Activated naive CD4-positive, alpha-beta T cell treated with anti-CD3 and anti-CD28 coated beads, Interleukin-2, amount 50 U/mL, for 72 hours (primary cell): ENCODE data around the gene SPEM1. TPM values are rescaled to one million over a fixed set of nuclear protein-coding genes. Genes with fewer than 3 reads are reported as not detected.
"Not testable (repeated sequence)": the region's sequence is repeated elsewhere in the genome, so short reads cannot be mapped to it uniquely, and the experiment has no call there.

ENCODE experiments used
- ATAC-seq, 2 donors: fragments of 150-1000 bp; cut with Tn5 transposase; 2 replicates each; pipeline ENCODE4 v1.10.0; 2021; ENCODE audit warnings: mild to moderate bottlenecking in 2 of 2, moderate library complexity in 2 of 2
- DNase-seq, 2 donors: peaks; one replicate each; pipeline ENCODE4 v3.0.0; 2021 to 2022; ENCODE audit warnings: low spot score in 2 of 2
- H3K27ac Mint-ChIP-seq, 2 donors: one replicate each; pipeline ENCODE4 v1.8.0; 2022; ENCODE audit warnings: mild to moderate bottlenecking in 2 of 2, mixed read lengths in 2 of 2
- H3K36me3 Mint-ChIP-seq, 2 donors: one replicate each; pipeline ENCODE4 v1.8.0; 2022; ENCODE audit warnings: mixed read lengths in 2 of 2
- H3K9me3 Mint-ChIP-seq, 2 donors: one replicate each; pipeline ENCODE4 v1.8.0; 2022; ENCODE audit warnings: mixed read lengths in 2 of 2
- total RNA-seq, 2 donors: library from RNA; stranded (reverse); gene quantifications; one replicate each; pipeline ENCODE4 v1.2.3, GENCODE V29; 2022

The SPEM1 gene
- total RNA-seq, 2 donors from 2014 or later = not detected

GRCh38 chr17:7470457-7470973 lies 50.4 kb downstream of the SPEM1 start:
- not testable (repeated sequence) for ATAC-seq, H3K27ac Mint-ChIP-seq, H3K36me3 Mint-ChIP-seq, H3K9me3 Mint-ChIP-seq, DNase-seq

Other genes starting within 250 kb of the SPEM1 start
- 1 to 10 TPM; 2.0 to 3.9 TPM for gene ASGR1, start 241.0 kb upstream of the SPEM1 start, total RNA-seq
- gene DLG4, start 200.5 kb upstream of the SPEM1 start, total RNA-seq = 10 to 100 TPM; 20.1 to 27.1 TPM
- 100 to 1,000 TPM; 360 to 445 TPM for gene ACADVL, start 200.4 kb upstream of the SPEM1 start, total RNA-seq
- 10 to 100 TPM; 56.2 to 73.4 TPM for gene DVL2, start 185.8 kb upstream of the SPEM1 start, total RNA-seq
- 10 to 100 TPM; 25.9 to 52.4 TPM for gene PHF23, start 180.9 kb upstream of the SPEM1 start, total RNA-seq
- 100 to 1,000 TPM; 167 to 298 TPM for gene GABARAP, start 177.9 kb upstream of the SPEM1 start, total RNA-seq
- gene CTDNEP1, start 168.6 kb upstream of the SPEM1 start, total RNA-seq = 100 to 1,000 TPM; 171 to 179 TPM
- gene ELP5, start 168.1 kb upstream of the SPEM1 start, total RNA-seq = 10 to 100 TPM; 45.6 to 62.3 TPM
- gene CLDN7, start 157.8 kb upstream of the SPEM1 start, total RNA-seq = 1 to 10 TPM in 1 of 2 donors, under 1 TPM in 1; 0.55 to 1.5 TPM
- gene SLC2A4, start 138.6 kb upstream of the SPEM1 start, total RNA-seq = under 1 TPM in 1 of 2 donors, not detected in 1; 0.51 TPM
- gene YBX2, start 125.7 kb upstream of the SPEM1 start, total RNA-seq = 1 to 10 TPM in 1 of 2 donors, under 1 TPM in 1; 0.18 to 1.7 TPM
- 100 to 1,000 TPM; 493 to 836 TPM for gene EIF5A, start 112.7 kb upstream of the SPEM1 start, total RNA-seq
- 10 to 100 TPM; 36.3 to 48.6 TPM for gene GPS2, start 105.0 kb upstream of the SPEM1 start, total RNA-seq
- 10 to 100 TPM; 24.8 to 32.7 TPM for gene NEURL4, start 91.0 kb upstream of the SPEM1 start, total RNA-seq
- gene ACAP1, start 83.8 kb upstream of the SPEM1 start, total RNA-seq = 100 to 1,000 TPM; 400 to 610 TPM
- 10 to 100 TPM in 1 of 2 donors, 1 to 10 TPM in 1; 3.6 to 10.1 TPM for gene KCTD11, start 68.2 kb upstream of the SPEM1 start, total RNA-seq
- under 1 TPM in 1 of 2 donors, not detected in 1; 0.21 TPM for gene TMEM95, start 65.2 kb upstream of the SPEM1 start, total RNA-seq
- gene TNK1, start 39.2 kb upstream of the SPEM1 start, total RNA-seq = 1 to 10 TPM; 2.7 to 5.3 TPM
- gene PLSCR3, start 25.8 kb upstream of the SPEM1 start, total RNA-seq = 10 to 100 TPM; 58.2 to 77.5 TPM
- 100 to 1,000 TPM in 1 of 2 donors, 10 to 100 TPM in 1; 78.9 to 114 TPM for gene TMEM256, start 16.2 kb upstream of the SPEM1 start, total RNA-seq
- gene NLGN2, start 12.5 kb upstream of the SPEM1 start, total RNA-seq = 10 to 100 TPM; 14.5 to 15.8 TPM
- gene SPEM2, start 5.3 kb downstream of the SPEM1 start, total RNA-seq = under 1 TPM in 1 of 2 donors, not detected in 1; 0.14 TPM
- not detected for gene SPEM3, start 8.5 kb downstream of the SPEM1 start, total RNA-seq
- gene TMEM102, start 15.1 kb downstream of the SPEM1 start, total RNA-seq = 10 to 100 TPM in 1 of 2 donors, 1 to 10 TPM in 1; 9.2 to 13.2 TPM
- gene FGF11, start 19.2 kb downstream of the SPEM1 start, total RNA-seq = 10 to 100 TPM in 1 of 2 donors, 1 to 10 TPM in 1; 2.6 to 35.5 TPM
- 10 to 100 TPM; 12.1 to 17.6 TPM for gene CHRNB1, start 24.7 kb downstream of the SPEM1 start, total RNA-seq
- gene ZBTB4, start 59.3 kb downstream of the SPEM1 start, total RNA-seq = 10 to 100 TPM; 21.8 to 26.5 TPM
- gene SLC35G6, start 61.1 kb downstream of the SPEM1 start, total RNA-seq = not detected
- 100 to 1,000 TPM; 280 to 333 TPM for gene POLR2A, start 64.0 kb downstream of the SPEM1 start, total RNA-seq
- 10 to 100 TPM; 16.4 to 18.9 TPM for gene TNFSF12, start 128.7 kb downstream of the SPEM1 start, total RNA-seq
- gene TNFSF13, start 138.4 kb downstream of the SPEM1 start, total RNA-seq = 1 to 10 TPM; 4.6 to 6.0 TPM
- 10 to 100 TPM; 42.9 to 46.3 TPM for gene SENP3, start 141.6 kb downstream of the SPEM1 start, total RNA-seq
- gene CD68, start 159.3 kb downstream of the SPEM1 start, total RNA-seq = 10 to 100 TPM in 1 of 2 donors, 1 to 10 TPM in 1; 7.6 to 12.7 TPM
- 10 to 100 TPM; 52.1 to 60.6 TPM for gene MPDU1, start 163.5 kb downstream of the SPEM1 start, total RNA-seq
- under 1 TPM; 0.23 to 0.93 TPM for gene SOX15, start 169.8 kb downstream of the SPEM1 start, total RNA-seq
- gene FXR2, start 194.6 kb downstream of the SPEM1 start, total RNA-seq = 10 to 100 TPM; 34.7 to 66.2 TPM
- 10 to 100 TPM; 24.4 to 49.6 TPM for gene SAT2, start 207.5 kb downstream of the SPEM1 start, total RNA-seq
- under 1 TPM in 1 of 2 donors, not detected in 1; 0.50 TPM for gene SHBG, start 209.8 kb downstream of the SPEM1 start, total RNA-seq
- gene ATP1B2, start 230.6 kb downstream of the SPEM1 start, total RNA-seq = under 1 TPM in 1 of 2 donors, not detected in 1; 0.25 TPM